GM12878 (cell line): ENCODE data around the gene CD79A. TPM values are rescaled to one million over a fixed set of nuclear protein-coding genes. Genes with fewer than 3 reads are reported as not detected.

Experiments
- CBX3 ChIP-seq: fragments of 200-600 bp; sonication (generic); IDR thresholded peaks from 2 replicates; pipeline ENCODE4 v1.6.1; 2016; ENCODE audit warnings: low read depth, borderline replicate concordance
- DPF2 ChIP-seq: fragments of 450-650 bp; IDR thresholded peaks from 2 replicates; pipeline ENCODE4 v1.6.1; 2017; ENCODE audit warnings: mild to moderate bottlenecking
- ESRRA ChIP-seq: IDR thresholded peaks from 2 replicates; pipeline ENCODE4 v1.6.1; 2012; ENCODE audit warnings: mild to moderate bottlenecking, low read length, improper control_type of control experiment
- HCFC1 ChIP-seq: fragments of 150-350 bp; IDR thresholded peaks from 2 replicates; pipeline ENCODE4 v1.6.1; 2014; ENCODE audit warnings: low read length
- HDAC6 ChIP-seq: fragments of 200-600 bp; sonication (generic); IDR thresholded peaks from one replicate; pipeline ENCODE4 v1.8.0; 2017; ENCODE audit warnings: antibody characterized with exemption; ENCODE audit not compliant: unreplicated experiment
- IKZF2 ChIP-seq, 2 experiments: fragments of 450-650 bp; IDR thresholded peaks; 2 replicates each; pipeline ENCODE4 v1.6.1; 2017; ENCODE audit warnings: mild to moderate bottlenecking in 2 of 2, moderate library complexity in 2 of 2
- MTA3 ChIP-seq: IDR thresholded peaks from 2 replicates; pipeline ENCODE4 v1.6.1; 2012; ENCODE audit warnings: low read length, inconsistent platforms, borderline replicate concordance
- NR2C2 ChIP-seq: IDR thresholded peaks from 2 replicates; pipeline ENCODE4 v1.6.1; 2011; ENCODE audit warnings: borderline replicate concordance, low read depth; ENCODE audit not compliant: control insufficient read depth, insufficient read length
- SIN3A ChIP-seq: IDR thresholded peaks from 2 replicates; pipeline ENCODE4 v1.6.1; 2012; ENCODE audit warnings: low read depth, low read length, improper control_type of control experiment
- SPI1 ChIP-seq: IDR thresholded peaks from 2 replicates; pipeline ENCODE4 v1.6.1; 2011; ENCODE audit warnings: low read depth, mild to moderate bottlenecking, low read length, moderate library complexity, borderline replicate concordance; ENCODE audit not compliant: insufficient read depth
- SREBF1 ChIP-seq: IDR thresholded peaks from 2 replicates; pipeline ENCODE4 v1.6.1; 2012; ENCODE audit warnings: mild to moderate bottlenecking, low read length
- STAT1 ChIP-seq: fragments of 450-650 bp; conservative IDR thresholded peaks from 2 replicates; pipeline ENCODE4 v1.6.1; 2014; ENCODE audit warnings: antibody characterized with exemption, mild to moderate bottlenecking
- STAT3 ChIP-seq: IDR thresholded peaks from 2 replicates; pipeline ENCODE4 v1.6.1; 2011; ENCODE audit warnings: low read depth, low read length, improper control_type of control experiment
- TAF1 ChIP-seq: IDR thresholded peaks from 2 replicates; pipeline ENCODE4 v1.6.1; 2011; ENCODE audit warnings: mild to moderate bottlenecking, low read depth, low read length, borderline replicate concordance
- ZNF217 ChIP-seq: fragments of 450-650 bp; IDR thresholded peaks from 2 replicates; pipeline ENCODE4 v1.6.1; 2017; ENCODE audit warnings: antibody characterized with exemption, mild to moderate bottlenecking
- ZZZ3 ChIP-seq: IDR thresholded peaks from 2 replicates; pipeline ENCODE4 v1.6.1; 2011; ENCODE audit warnings: low read depth; ENCODE audit not compliant: control insufficient read depth, insufficient read length
- polyA plus RNA-seq, 11 experiments: library from polyadenylated mRNA; depleted of rRNA in 4 of 11; unstranded in 6 of 11; stranded (reverse) in 5 of 11; fragments of >200 nt; fragmentation: Nextera tagmentation in 4 of 11; fragmentation: Illumina TruSeq in 1 of 11; extraction: Ambion mirVana in 4 of 11; extraction: Trizol in 1 of 11; gene quantifications; 1 replicate in 1 of 11; 2 replicates in 10 of 11; pipeline versions ENCODE4 v1.2.1 to v1.2.3, GENCODE V29; 2011 to 2016; ENCODE audit warnings: inconsistent platforms in 2 of 11, missing spikeins in 2 of 11, low read depth in 1 of 11
- total RNA-seq, 4 experiments: library from RNA; depleted of rRNA in 3 of 4; stranded (reverse); fragments of >200 nt in 3 of 4; fragmentation: Illumina TruSeq in 1 of 4; extraction: Trizol in 1 of 4; gene quantifications; 2 replicates each; pipeline versions ENCODE4 v1.2.1 to v1.2.3, GENCODE V29; 2013 to 2021
- TF ChIP-seq, protein P1 (sequence below): IDR thresholded peaks from 2 replicates; pipeline ENCODE4 v1.6.1; 2011; ENCODE audit warnings: borderline replicate concordance, low read depth, mild to moderate bottlenecking, moderate library complexity, mixed read lengths, low read length; ENCODE audit not compliant: insufficient read depth; ENCODE audit errors: extremely low read length
- TF ChIP-seq, protein P2 (sequence below): fragments of 450-650 bp; IDR thresholded peaks from 2 replicates; pipeline ENCODE4 v1.6.1; 2014; ENCODE audit warnings: mild to moderate bottlenecking
- TF ChIP-seq, protein P3 (sequence below): fragments of 450-650 bp; formaldehyde crosslinking; IDR thresholded peaks from 2 replicates; pipeline ENCODE4 v1.4.0; 2020; ENCODE audit warnings: mild to moderate bottlenecking, moderate library complexity
- TF ChIP-seq, protein P4 (sequence below): fragments of 450-650 bp; IDR thresholded peaks from 2 replicates; pipeline ENCODE4 v1.6.1; 2017; ENCODE audit warnings: mild to moderate bottlenecking, moderate library complexity

CD79A gene
- total and polyA plus RNA-seq, 10 of the 15 experiments (the other 5 are each of a cell fraction or from before 2014, with no cell fraction given), result 38.8 to 414 (median 282) TPM

DNA sequence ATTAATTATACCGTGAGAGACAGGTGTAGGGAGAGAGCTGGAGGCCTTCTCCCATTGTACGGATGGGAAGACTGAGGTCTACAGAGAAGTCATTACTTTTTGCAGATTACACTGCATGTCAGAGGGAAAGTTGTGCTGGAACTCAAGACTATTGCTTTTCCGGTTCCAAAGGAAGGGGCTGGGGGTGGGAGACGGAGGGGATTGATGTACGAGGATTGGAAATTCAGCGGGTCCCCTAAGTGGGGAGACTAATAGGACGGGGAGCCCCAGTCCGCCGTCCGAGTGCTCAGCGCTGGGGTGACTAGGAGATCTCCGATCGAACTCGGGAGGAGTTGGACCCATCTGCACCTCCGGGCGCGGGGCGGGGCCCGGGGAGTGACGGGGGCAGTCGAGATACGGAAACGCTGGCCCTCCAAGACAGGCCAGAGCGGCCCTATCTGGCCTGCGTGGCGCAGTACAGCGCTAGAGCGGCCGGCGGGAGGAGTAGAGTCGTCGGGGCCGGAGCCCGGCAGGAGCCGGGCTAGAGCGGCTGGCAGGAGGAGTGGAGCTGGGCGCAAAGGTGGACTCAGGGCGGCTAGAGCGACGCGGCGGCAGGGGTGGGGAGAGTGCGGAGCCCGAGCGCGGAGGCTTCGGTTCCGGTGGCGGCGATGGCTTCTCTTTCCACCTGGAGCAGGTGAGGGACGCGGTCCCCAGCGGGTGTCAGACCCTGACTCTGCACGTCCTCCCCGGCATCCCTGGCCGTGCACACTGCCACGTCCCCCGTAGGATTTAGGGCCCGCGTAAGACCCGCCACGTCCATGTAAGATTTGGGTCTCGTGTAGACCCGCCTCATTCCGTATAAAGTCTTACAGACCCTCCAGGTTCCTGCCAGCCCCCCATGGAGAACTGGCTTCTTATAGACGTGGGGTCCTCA, 7.0 kb downstream of the CD79A start (continued):
- TF ChIP-seq HCFC1, result peak; percentile 80
- TF ChIP-seq SIN3A, result peak; percentile 78; the same call in 1 of the 2 replicates
- no peak for TF ChIP-seq SREBF1
- TF ChIP-seq CBX3, result no peak
- no peak for TF ChIP-seq SPI1
- no peak for TF ChIP-seq STAT1
- TF ChIP-seq DPF2, result peak; percentile 81
- TF ChIP-seq ZNF217, result peak; percentile 62; the same call in 1 of the 2 replicates
- TF ChIP-seq, protein P1, sequence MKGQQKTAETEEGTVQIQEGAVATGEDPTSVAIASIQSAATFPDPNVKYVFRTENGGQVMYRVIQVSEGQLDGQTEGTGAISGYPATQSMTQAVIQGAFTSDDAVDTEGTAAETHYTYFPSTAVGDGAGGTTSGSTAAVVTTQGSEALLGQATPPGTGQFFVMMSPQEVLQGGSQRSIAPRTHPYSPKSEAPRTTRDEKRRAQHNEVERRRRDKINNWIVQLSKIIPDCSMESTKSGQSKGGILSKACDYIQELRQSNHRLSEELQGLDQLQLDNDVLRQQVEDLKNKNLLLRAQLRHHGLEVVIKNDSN, result no peak
- TF ChIP-seq, protein P2, sequence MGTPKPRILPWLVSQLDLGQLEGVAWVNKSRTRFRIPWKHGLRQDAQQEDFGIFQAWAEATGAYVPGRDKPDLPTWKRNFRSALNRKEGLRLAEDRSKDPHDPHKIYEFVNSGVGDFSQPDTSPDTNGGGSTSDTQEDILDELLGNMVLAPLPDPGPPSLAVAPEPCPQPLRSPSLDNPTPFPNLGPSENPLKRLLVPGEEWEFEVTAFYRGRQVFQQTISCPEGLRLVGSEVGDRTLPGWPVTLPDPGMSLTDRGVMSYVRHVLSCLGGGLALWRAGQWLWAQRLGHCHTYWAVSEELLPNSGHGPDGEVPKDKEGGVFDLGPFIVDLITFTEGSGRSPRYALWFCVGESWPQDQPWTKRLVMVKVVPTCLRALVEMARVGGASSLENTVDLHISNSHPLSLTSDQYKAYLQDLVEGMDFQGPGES, result no peak
- TF ChIP-seq, protein P3, sequence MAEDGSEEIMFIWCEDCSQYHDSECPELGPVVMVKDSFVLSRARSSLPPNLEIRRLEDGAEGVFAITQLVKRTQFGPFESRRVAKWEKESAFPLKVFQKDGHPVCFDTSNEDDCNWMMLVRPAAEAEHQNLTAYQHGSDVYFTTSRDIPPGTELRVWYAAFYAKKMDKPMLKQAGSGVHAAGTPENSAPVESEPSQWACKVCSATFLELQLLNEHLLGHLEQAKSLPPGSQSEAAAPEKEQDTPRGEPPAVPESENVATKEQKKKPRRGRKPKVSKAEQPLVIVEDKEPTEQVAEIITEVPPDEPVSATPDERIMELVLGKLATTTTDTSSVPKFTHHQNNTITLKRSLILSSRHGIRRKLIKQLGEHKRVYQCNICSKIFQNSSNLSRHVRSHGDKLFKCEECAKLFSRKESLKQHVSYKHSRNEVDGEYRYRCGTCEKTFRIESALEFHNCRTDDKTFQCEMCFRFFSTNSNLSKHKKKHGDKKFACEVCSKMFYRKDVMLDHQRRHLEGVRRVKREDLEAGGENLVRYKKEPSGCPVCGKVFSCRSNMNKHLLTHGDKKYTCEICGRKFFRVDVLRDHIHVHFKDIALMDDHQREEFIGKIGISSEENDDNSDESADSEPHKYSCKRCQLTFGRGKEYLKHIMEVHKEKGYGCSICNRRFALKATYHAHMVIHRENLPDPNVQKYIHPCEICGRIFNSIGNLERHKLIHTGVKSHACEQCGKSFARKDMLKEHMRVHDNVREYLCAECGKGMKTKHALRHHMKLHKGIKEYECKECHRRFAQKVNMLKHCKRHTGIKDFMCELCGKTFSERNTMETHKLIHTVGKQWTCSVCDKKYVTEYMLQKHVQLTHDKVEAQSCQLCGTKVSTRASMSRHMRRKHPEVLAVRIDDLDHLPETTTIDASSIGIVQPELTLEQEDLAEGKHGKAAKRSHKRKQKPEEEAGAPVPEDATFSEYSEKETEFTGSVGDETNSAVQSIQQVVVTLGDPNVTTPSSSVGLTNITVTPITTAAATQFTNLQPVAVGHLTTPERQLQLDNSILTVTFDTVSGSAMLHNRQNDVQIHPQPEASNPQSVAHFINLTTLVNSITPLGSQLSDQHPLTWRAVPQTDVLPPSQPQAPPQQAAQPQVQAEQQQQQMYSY (CRISPR knock-in tag), result no peak
- TF ChIP-seq MTA3, result no peak
- peak; percentile 49 to 78; a peak in 3 of 4 replicates for TF ChIP-seq IKZF2 (IDR thresholded peaks at IDR 0.05)
- TF ChIP-seq ESRRA, result peak; percentile 50; the same call in 1 of the 2 replicates
- no peak for TF ChIP-seq NR2C2
- TF ChIP-seq, protein P4, sequence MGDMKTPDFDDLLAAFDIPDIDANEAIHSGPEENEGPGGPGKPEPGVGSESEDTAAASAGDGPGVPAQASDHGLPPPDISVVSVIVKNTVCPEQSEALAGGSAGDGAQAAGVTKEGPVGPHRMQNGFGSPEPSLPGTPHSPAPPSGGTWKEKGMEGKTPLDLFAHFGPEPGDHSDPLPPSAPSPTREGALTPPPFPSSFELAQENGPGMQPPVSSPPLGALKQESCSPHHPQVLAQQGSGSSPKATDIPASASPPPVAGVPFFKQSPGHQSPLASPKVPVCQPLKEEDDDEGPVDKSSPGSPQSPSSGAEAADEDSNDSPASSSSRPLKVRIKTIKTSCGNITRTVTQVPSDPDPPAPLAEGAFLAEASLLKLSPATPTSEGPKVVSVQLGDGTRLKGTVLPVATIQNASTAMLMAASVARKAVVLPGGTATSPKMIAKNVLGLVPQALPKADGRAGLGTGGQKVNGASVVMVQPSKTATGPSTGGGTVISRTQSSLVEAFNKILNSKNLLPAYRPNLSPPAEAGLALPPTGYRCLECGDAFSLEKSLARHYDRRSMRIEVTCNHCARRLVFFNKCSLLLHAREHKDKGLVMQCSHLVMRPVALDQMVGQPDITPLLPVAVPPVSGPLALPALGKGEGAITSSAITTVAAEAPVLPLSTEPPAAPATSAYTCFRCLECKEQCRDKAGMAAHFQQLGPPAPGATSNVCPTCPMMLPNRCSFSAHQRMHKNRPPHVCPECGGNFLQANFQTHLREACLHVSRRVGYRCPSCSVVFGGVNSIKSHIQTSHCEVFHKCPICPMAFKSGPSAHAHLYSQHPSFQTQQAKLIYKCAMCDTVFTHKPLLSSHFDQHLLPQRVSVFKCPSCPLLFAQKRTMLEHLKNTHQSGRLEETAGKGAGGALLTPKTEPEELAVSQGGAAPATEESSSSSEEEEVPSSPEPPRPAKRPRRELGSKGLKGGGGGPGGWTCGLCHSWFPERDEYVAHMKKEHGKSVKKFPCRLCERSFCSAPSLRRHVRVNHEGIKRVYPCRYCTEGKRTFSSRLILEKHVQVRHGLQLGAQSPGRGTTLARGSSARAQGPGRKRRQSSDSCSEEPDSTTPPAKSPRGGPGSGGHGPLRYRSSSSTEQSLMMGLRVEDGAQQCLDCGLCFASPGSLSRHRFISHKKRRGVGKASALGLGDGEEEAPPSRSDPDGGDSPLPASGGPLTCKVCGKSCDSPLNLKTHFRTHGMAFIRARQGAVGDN, result peak; percentile 55
- TF ChIP-seq STAT3, result no peak
- TF ChIP-seq TAF1, result peak; percentile 87
- TF ChIP-seq HDAC6, result no peak
- TF ChIP-seq ZZZ3, result no peak
